Measurements from ENCODE around the gene JAZF1. TPM values are rescaled to one million over a fixed set of nuclear protein-coding genes. Genes with fewer than 3 reads are reported as not detected.

JAZF1 gene
- total and polyA plus RNA-seq, 10 of the 15 experiments (the other 5 are each of a cell fraction or from before 2014, with no cell fraction given): 0.04 to 0.82 (median 0.15) TPM; not detected in 3

GRCh38 chr7:28199021-28199510 is 18.5 kb upstream of the JAZF1 start (continued):
- TF ChIP-seq ZNF207 (IDR thresholded peaks at IDR 0.05; ENCODE audit: borderline replicate concordance) (no peak), RCOR1 (conservative IDR thresholded peaks at IDR 0.05; ENCODE audit: low read depth, low read length) (no peak), REST (IDR thresholded peaks at IDR 0.05; ENCODE audit: low read depth, low read length) (no peak)

GRCh38 chr7:28195910-28196620 is 15.5 kb upstream of the JAZF1 start:
- no peaks in the 10 kb centered on the region; the same call in 2 of the 3 replicates for H3K9me3 ChIP-seq (replicated peaks; ENCODE audit: control insufficient read depth, insufficient read depth, low read length)
- POLR2A ChIA-PET: interaction anchor here (0.5 kb wide), 1 partner anchor 13 kb away, joined by 3 read pairs; no protein-coding TSS in a partner anchor
- no peaks in the 10 kb centered on the region for H3K79me2 ChIP-seq (ENCODE audit: control insufficient read depth, insufficient read depth, low read length)
- H3K9ac ChIP-seq (ENCODE audit: control insufficient read depth, insufficient read depth, low read length): no peak overlapping the region
- SMC1A ChIA-PET (ENCODE audit: uncharacterized antibody, unreplicated experiment): interaction anchor here (1.7 kb wide), 1 partner anchor 11 kb away, joined by 3 read pairs; no protein-coding TSS in a partner anchor
- no peak overlapping the region for H2AFZ ChIP-seq (ENCODE audit: control insufficient read depth, low read depth, low read length)
- intact Hi-C loops (cut with micrococcal nuclease; ENCODE audit: unreplicated experiment) (no loop called here), in situ Hi-C loops (cut with MboI) (no loop called here)
- H4K20me1 ChIP-seq (ENCODE audit: control insufficient read depth, insufficient read depth): no peaks in the 10 kb centered on the region
- no peaks in the 10 kb centered on the region for H3K4me1 ChIP-seq (ENCODE audit: control insufficient read depth, insufficient read depth, low read length)
- TF ChIP-seq IRF4 (IDR thresholded peaks at IDR 0.05; ENCODE audit: low read depth, low read length) (no peak), SIX5 (IDR thresholded peaks at IDR 0.05; ENCODE audit: low read depth, low read length, severe bottlenecking) (no peak), MEF2B (IDR thresholded peaks at IDR 0.05; ENCODE audit: partially characterized antibody, poor library complexity, severe bottlenecking) (no peak), ATF3 (IDR thresholded peaks at IDR 0.05; ENCODE audit: borderline replicate concordance, extremely low read depth, low read depth, low read length) (no peak), TCF12 (IDR thresholded peaks at IDR 0.05; ENCODE audit: low read depth, low read length) (no peak), RCOR1 (conservative IDR thresholded peaks at IDR 0.05; ENCODE audit: low read depth, low read length) (no peak), BRCA1 (IDR thresholded peaks at IDR 0.05; ENCODE audit: low read depth, low read length) (no peak)
- H3K4me3 ChIP-seq: no peak overlapping the region
- RAD21 ChIA-PET (ENCODE audit: unreplicated experiment): no interaction called here
- WGBS (ENCODE audit: insufficient coverage, insufficient replicate concordance, low lambda C conversion rate, missing lambda C conversion rate): 39% methylated on average over 4 of the region's 4 CpGs
- DNase-seq (ENCODE audit: low read depth, low spot score) (no peak), FAIRE-seq (no peak), ATAC-seq (no peak)
- no peak overlapping the region for H3K27ac ChIP-seq (ENCODE audit: control insufficient read depth, insufficient read depth)
- no peak overlapping the region for H3K4me2 ChIP-seq (ENCODE audit: control insufficient read depth, insufficient read depth)
- H3K27me3 ChIP-seq (replicated peaks in 1 of 2; ENCODE audit: control insufficient read depth in 2 of 2, insufficient read depth in 2 of 2, low read length in 1 of 2): no peaks in the 10 kb centered on the region; a peak in 2 of 4 replicates
- H3K36me3 ChIP-seq (ENCODE audit: control insufficient read depth in 2 of 2, insufficient read depth in 2 of 2, low read length in 1 of 2): no peaks in the 10 kb centered on the region
- CTCF ChIA-PET: no interaction called here
- BruUV-seq (replicated peaks): no TSS peak
